ENCODE measurements around the gene ODC1. TPM values are rescaled to one million over a fixed set of nuclear protein-coding genes. Genes with fewer than 3 reads are reported as not detected.

The ODC1 gene
- total and polyA plus RNA-seq, 2 donors (not counting 1 experiment from before 2014, with no cell fraction given) = 86.4 to 89.3 TPM

DNA sequence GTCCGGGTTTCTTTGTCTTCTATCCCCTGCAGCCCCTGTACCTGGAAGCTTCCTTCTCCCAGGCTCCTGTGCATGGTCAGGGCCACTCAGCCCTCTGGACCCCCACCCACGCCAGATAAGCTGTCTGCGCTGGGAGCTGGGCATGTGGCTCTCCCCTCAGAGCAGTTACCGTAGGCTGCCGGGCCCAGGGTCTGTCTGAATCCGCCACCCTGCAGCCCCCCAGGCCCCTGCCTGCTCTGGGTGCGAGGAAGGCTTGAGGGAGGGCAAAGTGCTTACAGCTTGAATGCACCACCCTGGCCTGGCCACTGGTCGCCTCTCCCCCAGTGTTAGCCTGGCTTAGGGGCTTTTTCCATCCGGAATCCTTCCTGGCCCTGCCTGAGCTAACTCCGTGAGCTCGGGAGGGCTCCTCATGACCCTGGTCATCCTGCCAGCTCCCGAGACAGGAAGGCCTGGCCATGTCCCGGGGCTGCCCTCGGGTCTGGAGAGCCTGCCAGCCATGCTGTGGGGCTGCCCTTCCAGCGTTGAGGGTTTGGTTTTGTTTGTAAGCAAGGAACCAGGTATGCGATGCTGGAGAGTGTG, 50.7 kb downstream of the ODC1 start:
- Histone ChIP-seq H3K4me1 (ENCODE audit: control insufficient read depth, extremely low read depth, insufficient read depth, low read length) (peaks cover 3% of the 10 kb centered on the region), H3K27me3 (ENCODE audit: control insufficient read depth, insufficient read depth, low read length) (no peaks in the 10 kb centered on the region), H2AFZ (ENCODE audit: low read length) (no peak overlapping the region), H3K36me3 (ENCODE audit: control insufficient read depth, insufficient read depth, low read length) (no peaks in the 10 kb centered on the region), H3K4me3 (replicated peaks in 1 of 4; ENCODE audit: control extremely low read depth in 1 of 4, insufficient read depth in 1 of 4, low read depth in 3 of 4, low read length in 4 of 4) (no peak overlapping the region), H3K4me2 (ENCODE audit: extremely low read depth, insufficient read depth, low read length) (no peak overlapping the region), H3K9ac (ENCODE audit: insufficient read depth, low read length) (no peak overlapping the region), H3K79me2 (ENCODE audit: control insufficient read depth, insufficient read depth, low read length) (no peaks in the 10 kb centered on the region), H3K9me3 (ENCODE audit: control insufficient read depth, insufficient read depth, low read depth, low read length) (no peaks in the 10 kb centered on the region), H4K20me1 (ENCODE audit: control insufficient read depth, extremely low read depth, insufficient read depth, low read length) (no peaks in the 10 kb centered on the region), H3K27ac (ENCODE audit: insufficient read depth, low read length) (no peak overlapping the region)
- DNase-seq (ENCODE audit: low read depth in 2 of 2) = no peak
- TF ChIP-seq CTCF (conservative IDR thresholded peaks at IDR 0.05 in 1 of 2, IDR thresholded peaks at IDR 0.05 in 1 of 2; ENCODE audit: low read depth in 1 of 2, low read length in 2 of 2) (no peak), EZH2 (IDR thresholded peaks at IDR 0.05; ENCODE audit: low read length, missing control alignments) (no peak)

GRCh38 chr2:10396464-10396863, 51.7 kb downstream of the ODC1 start:
- H3K36me3 ChIP-seq (ENCODE audit: control insufficient read depth, insufficient read depth, low read length) = no peaks in the 10 kb centered on the region
- no peaks in the 10 kb centered on the region for H4K20me1 ChIP-seq (ENCODE audit: control insufficient read depth, extremely low read depth, insufficient read depth, low read length)
- TF ChIP-seq EZH2 (IDR thresholded peaks at IDR 0.05; ENCODE audit: low read length, missing control alignments) = no peak
- no peak for TF ChIP-seq CTCF (conservative IDR thresholded peaks at IDR 0.05 in 1 of 2, IDR thresholded peaks at IDR 0.05 in 1 of 2; ENCODE audit: low read depth in 1 of 2, low read length in 2 of 2)
- H3K4me1 ChIP-seq (ENCODE audit: control insufficient read depth, extremely low read depth, insufficient read depth, low read length) = no peaks in the 10 kb centered on the region
- H3K9me3 ChIP-seq (ENCODE audit: control insufficient read depth, insufficient read depth, low read depth, low read length) = no peaks in the 10 kb centered on the region
- H3K79me2 ChIP-seq (ENCODE audit: control insufficient read depth, insufficient read depth, low read length) = no peaks in the 10 kb centered on the region
- no peak overlapping the region for H3K9ac ChIP-seq (ENCODE audit: insufficient read depth, low read length)
- H3K4me2 ChIP-seq (ENCODE audit: extremely low read depth, insufficient read depth, low read length) = no peak overlapping the region
- H3K27ac ChIP-seq (ENCODE audit: insufficient read depth, low read length) = no peak overlapping the region
- H3K27me3 ChIP-seq (ENCODE audit: control insufficient read depth, insufficient read depth, low read length) = no peaks in the 10 kb centered on the region
- H2AFZ ChIP-seq (ENCODE audit: low read length) = no peak overlapping the region
- H3K4me3 ChIP-seq (replicated peaks in 1 of 4; ENCODE audit: control extremely low read depth in 1 of 4, insufficient read depth in 1 of 4, low read depth in 3 of 4, low read length in 4 of 4) = no peak overlapping the region
- DNase-seq (ENCODE audit: low read depth in 2 of 2) = no peak

DNA sequence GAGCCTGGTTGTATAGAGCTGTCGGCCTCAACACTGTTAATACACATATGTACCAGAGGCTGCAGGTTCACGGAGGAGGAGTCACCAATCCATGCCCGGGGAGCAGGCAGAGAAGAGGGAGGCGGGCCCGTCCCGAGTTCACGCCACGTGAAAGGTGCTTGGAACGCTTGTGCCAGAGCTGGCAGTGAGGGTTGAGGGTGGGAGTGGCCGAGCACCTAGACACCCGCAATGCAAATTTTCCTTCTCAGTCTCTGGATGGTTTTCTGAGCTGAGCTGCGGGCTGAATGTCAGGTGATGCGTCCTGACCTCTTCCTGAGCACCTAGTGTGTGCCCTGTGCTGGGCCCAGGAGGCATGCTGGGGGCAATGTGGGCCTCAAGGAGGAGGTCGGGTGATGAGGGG, 52.2 kb downstream of the ODC1 start:
- Histone ChIP-seq H4K20me1 (ENCODE audit: control insufficient read depth, extremely low read depth, insufficient read depth, low read length) (no peaks in the 10 kb centered on the region), H3K27ac (ENCODE audit: insufficient read depth, low read length) (no peak overlapping the region), H3K79me2 (ENCODE audit: control insufficient read depth, insufficient read depth, low read length) (no peaks in the 10 kb centered on the region), H3K4me1 (ENCODE audit: control insufficient read depth, extremely low read depth, insufficient read depth, low read length) (no peaks in the 10 kb centered on the region), H3K4me2 (ENCODE audit: extremely low read depth, insufficient read depth, low read length) (no peak overlapping the region), H3K36me3 (ENCODE audit: control insufficient read depth, insufficient read depth, low read length) (no peaks in the 10 kb centered on the region), H3K27me3 (ENCODE audit: control insufficient read depth, insufficient read depth, low read length) (no peaks in the 10 kb centered on the region), H3K9me3 (ENCODE audit: control insufficient read depth, insufficient read depth, low read depth, low read length) (no peaks in the 10 kb centered on the region), H2AFZ (ENCODE audit: low read length) (no peak overlapping the region), H3K9ac (ENCODE audit: insufficient read depth, low read length) (no peak overlapping the region), H3K4me3 (replicated peaks in 1 of 4; ENCODE audit: control extremely low read depth in 1 of 4, insufficient read depth in 1 of 4, low read depth in 3 of 4, low read length in 4 of 4) (no peak overlapping the region)
- TF ChIP-seq CTCF (conservative IDR thresholded peaks at IDR 0.05 in 1 of 2, IDR thresholded peaks at IDR 0.05 in 1 of 2; ENCODE audit: low read depth in 1 of 2, low read length in 2 of 2) = no peak
- TF ChIP-seq EZH2 (IDR thresholded peaks at IDR 0.05; ENCODE audit: low read length, missing control alignments) = no peak
- no peak for DNase-seq (ENCODE audit: low read depth in 2 of 2)

Data from fibroblast of lung (primary cell).